HepG2 (cell line): Measurements from ENCODE around the gene CLP1. TPM values are rescaled to one million over a fixed set of nuclear protein-coding genes. Genes with fewer than 3 reads are reported as not detected.

ENCODE experiments used
- ARID2 ChIP-seq: sonication (generic); formaldehyde crosslinking; IDR thresholded peaks from 2 replicates; pipeline ENCODE4 v1.8.1; 2022; ENCODE audit warnings: mild to moderate bottlenecking, missing genetic modification reagents, borderline replicate concordance
- ESRRA ChIP-seq: sonication (generic); formaldehyde crosslinking; IDR thresholded peaks from 2 replicates; pipeline ENCODE4 v1.5.1; 2020; ENCODE audit warnings: mild to moderate bottlenecking, low read depth, missing genetic modification reagents
- FOXK1 ChIP-seq: sonication (generic); formaldehyde crosslinking; IDR thresholded peaks from 2 replicates; pipeline ENCODE4 v1.4.0; 2020; ENCODE audit warnings: low read depth, missing genetic modification reagents, borderline replicate concordance
- KDM5B ChIP-seq: sonication (generic); formaldehyde crosslinking; IDR thresholded peaks from 2 replicates; pipeline ENCODE4 v1.4.0; 2020; ENCODE audit warnings: missing genetic modification reagents, mild to moderate bottlenecking, borderline replicate concordance
- KMT2B ChIP-seq: IDR thresholded peaks from 2 replicates; pipeline ENCODE4 v1.6.1; 2016; ENCODE audit warnings: missing genetic modification reagents, missing compliant biosample characterization
- MXD4 ChIP-seq: IDR thresholded peaks from 2 replicates; pipeline ENCODE4 v1.6.1; 2016; ENCODE audit warnings: mild to moderate bottlenecking, missing biosample characterization, missing genetic modification reagents
- NFATC3 ChIP-seq: sonication (generic); formaldehyde crosslinking; IDR thresholded peaks from 2 replicates; pipeline ENCODE4 v1.5.1; 2020; ENCODE audit warnings: mild to moderate bottlenecking, missing genetic modification reagents
- SAP130 ChIP-seq: IDR thresholded peaks from 2 replicates; pipeline ENCODE4 v1.6.1; 2016; ENCODE audit warnings: low read depth
- SIN3B ChIP-seq: fragments of 150-350 bp; IDR thresholded peaks from 2 replicates; pipeline ENCODE4 v1.6.1; 2014; ENCODE audit warnings: low read length
- SP4 ChIP-seq: sonication (generic); formaldehyde crosslinking; IDR thresholded peaks from 2 replicates; pipeline ENCODE4 v1.8.1; 2023; ENCODE audit warnings: mild to moderate bottlenecking, missing genetic modification reagents
- YEATS4 ChIP-seq: sonication (generic); formaldehyde crosslinking; IDR thresholded peaks from 2 replicates; pipeline ENCODE4 v1.4.0; 2020; ENCODE audit warnings: missing genetic modification reagents, borderline replicate concordance
- ZFYVE20 ChIP-seq: sonication (generic); formaldehyde crosslinking; IDR thresholded peaks from 2 replicates; pipeline ENCODE4 v1.8.0; 2023; ENCODE audit warnings: low read depth, mild to moderate bottlenecking, moderate library complexity, missing genetic modification reagents, borderline replicate concordance
- ZIK1 ChIP-seq: sonication (generic); formaldehyde crosslinking; IDR thresholded peaks from 2 replicates; pipeline ENCODE4 v1.5.0; 2020; ENCODE audit warnings: mild to moderate bottlenecking, low read depth, missing genetic modification reagents, borderline replicate concordance
- ZNF101 ChIP-seq: sonication (generic); formaldehyde crosslinking; IDR thresholded peaks from 2 replicates; pipeline ENCODE4 v1.4.0; 2020; ENCODE audit warnings: mild to moderate bottlenecking, low read depth, missing genetic modification reagents, borderline replicate concordance
- ZNF138 ChIP-seq: sonication (generic); formaldehyde crosslinking; IDR thresholded peaks from 2 replicates; pipeline ENCODE4 v1.5.0; 2020; ENCODE audit warnings: mild to moderate bottlenecking, low read depth, missing genetic modification reagents
- ZNF331 ChIP-seq: sonication (generic); formaldehyde crosslinking; IDR thresholded peaks from 2 replicates; pipeline ENCODE4 v1.4.0; 2020; ENCODE audit warnings: missing genetic modification reagents
- ZNF724P ChIP-seq: sonication (generic); formaldehyde crosslinking; IDR thresholded peaks from 2 replicates; pipeline ENCODE4 v1.8.0; 2022; ENCODE audit warnings: missing genetic modification reagents, borderline replicate concordance
- polyA plus RNA-seq, 8 experiments: library from polyadenylated mRNA; depleted of rRNA in 3 of 8; stranded (reverse) in 7 of 8; unstranded in 1 of 8; fragments of >200 nt; fragmentation: Illumina TruSeq in 4 of 8; extraction: Trizol in 4 of 8; gene quantifications; 2 replicates each; pipeline versions ENCODE4 v1.2.1 to v1.2.3, GENCODE V29; 2011 to 2016; ENCODE audit warnings: low read depth in 4 of 8, missing spikeins in 1 of 8, mixed read lengths in 1 of 8; ENCODE audit not compliant: insufficient read depth in 1 of 8
- total RNA-seq, 5 experiments: library from RNA; depleted of rRNA; stranded (reverse); fragments of >200 nt; fragmentation: Illumina TruSeq; extraction: Trizol; gene quantifications; 2 replicates each; pipeline ENCODE4 v1.2.3, GENCODE V29; 2016; ENCODE audit warnings: low read depth in 1 of 5
- TF ChIP-seq, protein P1 (sequence below): sonication (generic); formaldehyde crosslinking; IDR thresholded peaks from 2 replicates; pipeline ENCODE4 v1.4.0; 2020; ENCODE audit warnings: missing genetic modification reagents, borderline replicate concordance
- TF ChIP-seq, protein P2 (sequence below): sonication (generic); formaldehyde crosslinking; IDR thresholded peaks from 2 replicates; pipeline ENCODE4 v1.4.0; 2020; ENCODE audit warnings: missing genetic modification reagents
- TF ChIP-seq, protein P3 (sequence below): conservative IDR thresholded peaks from 2 replicates; pipeline ENCODE4 v1.6.1; 2018; ENCODE audit warnings: missing genetic modification reagents
- TF ChIP-seq, protein P4 (sequence below): sonication (generic); formaldehyde crosslinking; conservative IDR thresholded peaks from 2 replicates; pipeline ENCODE4 v1.8.0; 2022; ENCODE audit warnings: low read depth, missing genetic modification reagents
- TF ChIP-seq, protein P5 (sequence below): sonication (generic); formaldehyde crosslinking; IDR thresholded peaks from 2 replicates; pipeline ENCODE4 v1.8.0; 2022; ENCODE audit warnings: low read depth, missing genetic modification reagents

The CLP1 gene
- total and polyA plus RNA-seq, 2 of the 13 experiments (the other 11 are each of a cell fraction or from before 2014, with no cell fraction given) = 14.6 to 24.8 TPM

DNA sequence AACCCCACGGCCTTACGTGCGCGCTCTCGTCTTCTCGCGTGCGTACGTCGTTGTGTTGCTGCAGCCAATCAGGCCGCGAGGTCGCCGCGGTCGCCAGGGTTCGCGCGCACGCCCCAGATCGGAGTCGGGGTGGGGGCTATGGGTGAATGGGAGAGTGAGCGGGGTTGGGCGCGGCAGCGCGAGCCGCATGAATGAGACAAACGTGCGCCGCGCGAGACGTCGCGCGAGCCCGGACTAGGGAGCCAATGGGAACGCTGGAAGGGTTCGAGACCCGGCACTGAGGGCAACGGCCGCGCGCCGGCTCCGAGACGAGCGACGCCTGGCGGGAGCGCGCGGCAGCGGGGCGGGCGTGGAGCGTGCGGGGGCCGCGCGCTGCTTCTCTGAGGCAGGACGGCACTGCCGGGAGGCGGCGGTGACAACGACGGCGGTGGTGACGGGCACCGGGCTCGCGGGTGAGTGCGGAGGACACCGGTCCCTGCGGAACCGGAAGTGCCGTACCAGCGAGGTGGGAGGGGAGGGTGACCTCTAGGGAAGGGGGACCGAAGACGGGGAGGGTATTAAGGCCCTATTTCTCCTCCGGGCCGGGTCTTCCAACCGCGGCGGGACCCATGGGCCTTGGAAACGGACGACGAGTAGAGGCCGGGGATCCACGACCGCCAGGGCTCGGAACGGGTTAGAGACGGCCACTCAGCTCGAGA lies 10.3 kb downstream of the CLP1 start, which contains the start of gene ZDHHC5 (continued):
- TF ChIP-seq KDM5B (CRISPR knock-in tag) = peak; percentile 76
- TF ChIP-seq, protein P1, sequence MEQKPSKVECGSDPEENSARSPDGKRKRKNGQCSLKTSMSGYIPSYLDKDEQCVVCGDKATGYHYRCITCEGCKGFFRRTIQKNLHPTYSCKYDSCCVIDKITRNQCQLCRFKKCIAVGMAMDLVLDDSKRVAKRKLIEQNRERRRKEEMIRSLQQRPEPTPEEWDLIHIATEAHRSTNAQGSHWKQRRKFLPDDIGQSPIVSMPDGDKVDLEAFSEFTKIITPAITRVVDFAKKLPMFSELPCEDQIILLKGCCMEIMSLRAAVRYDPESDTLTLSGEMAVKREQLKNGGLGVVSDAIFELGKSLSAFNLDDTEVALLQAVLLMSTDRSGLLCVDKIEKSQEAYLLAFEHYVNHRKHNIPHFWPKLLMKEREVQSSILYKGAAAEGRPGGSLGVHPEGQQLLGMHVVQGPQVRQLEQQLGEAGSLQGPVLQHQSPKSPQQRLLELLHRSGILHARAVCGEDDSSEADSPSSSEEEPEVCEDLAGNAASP (CRISPR knock-in tag) = 0 out of 2 replicates have a peak, but pooled peaks have one; percentile 4
- TF ChIP-seq YEATS4 (CRISPR knock-in tag) = 0 out of 2 replicates have a peak, but pooled peaks have one; percentile 73
- TF ChIP-seq, protein P2, sequence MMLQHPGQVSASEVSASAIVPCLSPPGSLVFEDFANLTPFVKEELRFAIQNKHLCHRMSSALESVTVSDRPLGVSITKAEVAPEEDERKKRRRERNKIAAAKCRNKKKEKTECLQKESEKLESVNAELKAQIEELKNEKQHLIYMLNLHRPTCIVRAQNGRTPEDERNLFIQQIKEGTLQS (CRISPR knock-in tag) = no peak
- TF ChIP-seq MXD4 (CRISPR knock-in tag) = peak; percentile 55; the same call in 1 of the 2 replicates
- TF ChIP-seq ZNF138 (CRISPR knock-in tag) = 0 out of 2 replicates have a peak, but pooled peaks have one; percentile 48
- TF ChIP-seq ESRRA (CRISPR knock-in tag) = peak; percentile 20; the same call in 1 of the 2 replicates
- no peak for TF ChIP-seq SIN3B
- TF ChIP-seq KMT2B (CRISPR knock-in tag) = peak; percentile 87
- 0 out of 2 replicates have a peak, but pooled peaks have one; percentile 9 for TF ChIP-seq ZNF331 (CRISPR knock-in tag)
- no peak for TF ChIP-seq NFATC3
- TF ChIP-seq ZNF101 = peak; percentile 39; the same call in 1 of the 2 replicates
- no peak for TF ChIP-seq ZFYVE20 (CRISPR knock-in tag)
- TF ChIP-seq SAP130 = peak; percentile 56; the same call in 1 of the 2 replicates
- TF ChIP-seq ARID2 (CRISPR knock-in tag) = no peak
- 0 out of 2 replicates have a peak, but pooled peaks have one; percentile 71 for TF ChIP-seq ZNF724P (CRISPR knock-in tag)
- TF ChIP-seq, protein P3, sequence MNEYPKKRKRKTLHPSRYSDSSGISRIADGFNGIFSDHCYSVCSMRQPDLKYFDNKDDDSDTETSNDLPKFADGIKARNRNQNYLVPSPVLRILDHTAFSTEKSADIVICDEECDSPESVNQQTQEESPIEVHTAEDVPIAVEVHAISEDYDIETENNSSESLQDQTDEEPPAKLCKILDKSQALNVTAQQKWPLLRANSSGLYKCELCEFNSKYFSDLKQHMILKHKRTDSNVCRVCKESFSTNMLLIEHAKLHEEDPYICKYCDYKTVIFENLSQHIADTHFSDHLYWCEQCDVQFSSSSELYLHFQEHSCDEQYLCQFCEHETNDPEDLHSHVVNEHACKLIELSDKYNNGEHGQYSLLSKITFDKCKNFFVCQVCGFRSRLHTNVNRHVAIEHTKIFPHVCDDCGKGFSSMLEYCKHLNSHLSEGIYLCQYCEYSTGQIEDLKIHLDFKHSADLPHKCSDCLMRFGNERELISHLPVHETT (CRISPR knock-in tag) = peak; percentile 98
- 0 out of 2 replicates have a peak, but pooled peaks have one; percentile 32 for TF ChIP-seq SP4 (CRISPR knock-in tag)
- TF ChIP-seq, protein P4, sequence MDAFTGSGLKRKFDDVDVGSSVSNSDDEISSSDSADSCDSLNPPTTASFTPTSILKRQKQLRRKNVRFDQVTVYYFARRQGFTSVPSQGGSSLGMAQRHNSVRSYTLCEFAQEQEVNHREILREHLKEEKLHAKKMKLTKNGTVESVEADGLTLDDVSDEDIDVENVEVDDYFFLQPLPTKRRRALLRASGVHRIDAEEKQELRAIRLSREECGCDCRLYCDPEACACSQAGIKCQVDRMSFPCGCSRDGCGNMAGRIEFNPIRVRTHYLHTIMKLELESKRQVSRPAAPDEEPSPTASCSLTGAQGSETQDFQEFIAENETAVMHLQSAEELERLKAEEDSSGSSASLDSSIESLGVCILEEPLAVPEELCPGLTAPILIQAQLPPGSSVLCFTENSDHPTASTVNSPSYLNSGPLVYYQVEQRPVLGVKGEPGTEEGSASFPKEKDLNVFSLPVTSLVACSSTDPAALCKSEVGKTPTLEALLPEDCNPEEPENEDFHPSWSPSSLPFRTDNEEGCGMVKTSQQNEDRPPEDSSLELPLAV = no peak
- peak; percentile 12; the same call in 1 of the 2 replicates for TF ChIP-seq FOXK1
- TF ChIP-seq ZIK1 (CRISPR knock-in tag) = peak; percentile 35; the same call in 1 of the 2 replicates
- TF ChIP-seq, protein P5, sequence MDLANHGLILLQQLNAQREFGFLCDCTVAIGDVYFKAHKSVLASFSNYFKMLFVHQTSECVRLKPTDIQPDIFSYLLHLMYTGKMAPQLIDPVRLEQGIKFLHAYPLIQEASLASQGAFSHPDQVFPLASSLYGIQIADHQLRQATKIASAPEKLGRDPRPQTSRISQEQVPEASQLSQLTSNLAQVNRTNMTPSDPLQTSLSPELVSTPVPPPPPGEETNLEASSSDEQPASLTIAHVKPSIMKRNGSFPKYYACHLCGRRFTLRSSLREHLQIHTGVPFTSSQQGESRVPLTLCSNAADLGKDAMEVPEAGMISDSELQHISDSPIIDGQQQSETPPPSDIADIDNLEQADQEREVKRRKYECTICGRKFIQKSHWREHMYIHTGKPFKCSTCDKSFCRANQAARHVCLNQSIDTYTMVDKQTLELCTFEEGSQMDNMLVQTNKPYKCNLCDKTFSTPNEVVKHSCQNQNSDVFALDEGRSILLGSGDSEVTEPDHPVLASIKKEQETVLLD (CRISPR knock-in tag) = peak; percentile 99
